ENCODE data around the gene KIF27.

The KIF27 gene

DNA sequence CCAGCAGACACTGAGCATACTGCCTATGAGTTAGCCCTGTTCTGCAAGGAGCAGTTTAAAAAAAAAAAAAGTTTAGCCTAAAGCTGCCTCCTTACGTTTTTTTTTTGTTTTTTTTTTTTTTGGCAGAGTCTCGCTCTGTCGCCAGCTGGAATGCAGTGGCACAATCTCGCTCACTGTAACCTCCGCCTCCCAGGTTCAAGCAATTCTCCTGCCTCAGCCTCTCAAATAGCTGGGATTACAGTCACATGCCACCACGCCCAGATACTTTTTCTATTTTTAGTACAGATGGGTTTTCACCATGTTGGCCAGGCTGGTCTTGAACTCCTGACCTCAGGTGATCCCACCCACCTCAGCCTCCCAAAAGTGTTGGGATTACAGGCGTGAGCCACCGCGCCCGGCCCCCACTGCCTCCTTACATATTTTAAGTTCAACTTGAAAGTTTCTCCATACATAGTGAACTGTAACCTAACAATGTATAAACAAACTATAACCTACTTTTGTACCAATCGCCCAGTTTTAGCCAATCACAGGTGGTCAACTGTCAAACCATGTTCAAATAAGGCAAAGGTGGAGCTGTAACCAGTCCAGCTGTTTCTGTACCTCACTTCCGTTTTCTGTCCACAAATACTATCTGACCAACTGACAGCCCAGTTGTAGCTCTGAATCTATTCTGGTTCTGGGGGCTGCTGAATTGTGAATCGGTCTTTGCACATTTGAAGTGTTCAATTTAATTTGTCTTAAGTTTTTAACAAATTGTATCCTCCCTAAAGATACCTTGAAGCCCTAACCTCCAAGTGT lies 120.8 kb downstream of the KIF27 start:
- TF ChIP-seq GATA2 (IDR thresholded peaks at IDR 0.05; ENCODE audit: low read depth, low read length), result no peak
- no peak for TF ChIP-seq GATA3 (IDR thresholded peaks at IDR 0.05; ENCODE audit: low read depth, low read length)

DNA sequence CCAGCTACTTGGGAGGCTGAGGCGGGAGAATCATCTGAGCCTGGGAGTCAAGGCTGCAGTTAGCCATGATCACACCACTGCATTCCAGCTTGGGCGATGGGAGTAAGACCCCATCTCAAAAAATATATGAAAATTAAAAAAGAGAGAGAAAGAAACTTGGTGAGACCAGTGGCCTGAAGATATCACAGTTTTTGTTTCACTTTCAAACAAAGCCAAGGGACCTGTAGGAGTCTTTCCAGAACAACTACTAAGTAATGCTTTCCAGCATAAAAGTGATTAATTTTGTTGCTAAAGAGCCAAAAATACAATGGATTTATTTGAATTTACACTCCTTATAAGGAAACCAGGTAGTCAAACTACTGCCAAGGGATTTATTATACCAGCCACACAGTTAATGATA lies 127.2 kb downstream of the KIF27 start:
- no peak for TF ChIP-seq GATA2 (IDR thresholded peaks at IDR 0.05; ENCODE audit: low read depth, low read length)
- no peak for TF ChIP-seq GATA3 (IDR thresholded peaks at IDR 0.05; ENCODE audit: low read depth, low read length)

DNA sequence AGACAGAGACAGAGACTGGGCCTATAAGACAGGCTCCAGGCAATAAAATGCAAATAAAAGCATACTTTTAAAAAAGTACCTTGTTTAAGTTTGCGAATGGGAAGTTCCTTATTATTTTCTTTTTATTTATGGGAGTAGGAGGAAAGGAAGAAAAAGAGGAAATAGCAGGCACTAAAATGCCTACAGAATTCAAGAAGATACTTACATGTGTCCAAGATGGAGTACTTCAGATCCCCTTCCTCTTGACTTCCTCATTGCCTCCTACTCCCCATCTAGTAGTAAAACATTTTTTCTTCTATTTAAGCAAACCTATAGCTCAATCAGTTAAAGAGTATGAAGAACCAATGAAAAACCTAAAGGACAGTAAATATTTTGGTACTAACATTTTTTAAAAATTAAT lies 128.5 kb downstream of the KIF27 start:
- TF ChIP-seq GATA3 (IDR thresholded peaks at IDR 0.05; ENCODE audit: low read depth, low read length) (no peak), GATA2 (IDR thresholded peaks at IDR 0.05; ENCODE audit: low read depth, low read length) (no peak)
